NCI-H2196 treated with DMSO at 0.1 percent for 48 hours (cell line): ENCODE measurements around the gene CDH13.

Experiments
- DNase-seq: peaks from one replicate; lab custom pipeline; 2025; ENCODE audit not compliant: unreplicated experiment; lab: John Stamatoyannopoulos, UW

Gene CDH13

GRCh38 chr16:82625066-82625968, 1.5 kb upstream of the CDH13 start:
- DNase-seq: no peak

GRCh38 chr16:82628088-82628423, 1.3 kb downstream of the CDH13 start:
- DNase-seq: no peak

- no peak for DNase-seq
Observed at GRCh38 chr16:82628711-82629110, 1.9 kb downstream of the CDH13 start.

GRCh38 chr16:82629441-82630027, 2.8 kb downstream of the CDH13 start:
- DNase-seq: no peak

- no peak for DNase-seq
Observed at GRCh38 chr16:82630219-82630618, 3.5 kb downstream of the CDH13 start.

- no peak for DNase-seq
Observed at GRCh38 chr16:82630688-82631087, 3.9 kb downstream of the CDH13 start.

- no peak for DNase-seq
Observed at GRCh38 chr16:82631701-82632685, 5.2 kb downstream of the CDH13 start.

- no peak for DNase-seq
Observed at GRCh38 chr16:82633964-82634600, 7.3 kb downstream of the CDH13 start.

- DNase-seq: no peak
Observed at GRCh38 chr16:82634955-82635610, 8.3 kb downstream of the CDH13 start.

GRCh38 chr16:82636485-82636884, 9.7 kb downstream of the CDH13 start:
- no peak for DNase-seq

- DNase-seq: no peak
Observed at GRCh38 chr16:82636958-82637357, 10.2 kb downstream of the CDH13 start.

GRCh38 chr16:82638095-82638798, 11.5 kb downstream of the CDH13 start:
- DNase-seq: no peak

- DNase-seq: no peak
Observed at GRCh38 chr16:82639263-82639662, 12.5 kb downstream of the CDH13 start.

GRCh38 chr16:82639666-82640336, 13.0 kb downstream of the CDH13 start:
- no peak for DNase-seq

- no peak for DNase-seq
Observed at GRCh38 chr16:82641336-82641984, 14.7 kb downstream of the CDH13 start.

GRCh38 chr16:82643136-82643535, 16.4 kb downstream of the CDH13 start:
- no peak for DNase-seq

- DNase-seq: no peak
Observed at GRCh38 chr16:82643936-82644630, 17.3 kb downstream of the CDH13 start.

- no peak for DNase-seq
Observed at GRCh38 chr16:82646504-82646903, 19.7 kb downstream of the CDH13 start.
